Measurements from ENCODE around the gene RPS10.
A peak's percentile ranks its signal among the peaks of the same experiment; 100 is the strongest.

RPS10 gene

GRCh38 chr6:34425498-34426410 is at the start of gene RPS10:
TSS of gene RPS10 (minus strand) at chr6:34426069. CDS start at chr6:34425221, 848 bp downstream.
- peak within 1 kb of the TSS; percentile 83 for H3K4me3 ChIP-seq (ENCODE audit: severe bottlenecking)
- H3K27ac ChIP-seq (ENCODE audit: poor library complexity, severe bottlenecking): peak within 1 kb of the TSS; percentile 65
- no peak for TF ChIP-seq CTCF (IDR thresholded peaks at IDR 0.05; ENCODE audit: poor library complexity, severe bottlenecking)
- peaks cover 3% of the 10 kb centered on the region for H3K4me1 ChIP-seq (ENCODE audit: insufficient read depth, poor library complexity, severe bottlenecking)
- no peaks in the 10 kb centered on the region for H3K27me3 ChIP-seq (ENCODE audit: insufficient read depth, poor library complexity, severe bottlenecking)
- no peaks in the 10 kb centered on the region for H3K9me3 ChIP-seq (ENCODE audit: severe bottlenecking)
- DNase-seq (ENCODE audit: low spot score): peak; percentile 86
- ATAC-seq (ENCODE audit: low read depth): peak; percentile 95
- peaks cover 45% of the 10 kb centered on the region for H3K36me3 ChIP-seq (ENCODE audit: low read depth)

- H3K27ac ChIP-seq (ENCODE audit: poor library complexity, severe bottlenecking): no peak overlapping the region
- no peaks in the 10 kb centered on the region for H3K27me3 ChIP-seq (ENCODE audit: insufficient read depth, poor library complexity, severe bottlenecking)
- H3K9me3 ChIP-seq (ENCODE audit: severe bottlenecking): peaks cover 2% of the 10 kb centered on the region
- DNase-seq (ENCODE audit: low spot score) (no peak), ATAC-seq (ENCODE audit: low read depth) (no peak)
- no peaks in the 10 kb centered on the region for H3K36me3 ChIP-seq (ENCODE audit: low read depth)
- no peak for TF ChIP-seq CTCF (IDR thresholded peaks at IDR 0.05; ENCODE audit: poor library complexity, severe bottlenecking)
- H3K4me1 ChIP-seq (ENCODE audit: insufficient read depth, poor library complexity, severe bottlenecking): no peaks in the 10 kb centered on the region
- no peak overlapping the region for H3K4me3 ChIP-seq (ENCODE audit: severe bottlenecking)
Measured at GRCh38 chr6:34475238-34475682, 49.4 kb upstream of the RPS10 start.

DNA sequence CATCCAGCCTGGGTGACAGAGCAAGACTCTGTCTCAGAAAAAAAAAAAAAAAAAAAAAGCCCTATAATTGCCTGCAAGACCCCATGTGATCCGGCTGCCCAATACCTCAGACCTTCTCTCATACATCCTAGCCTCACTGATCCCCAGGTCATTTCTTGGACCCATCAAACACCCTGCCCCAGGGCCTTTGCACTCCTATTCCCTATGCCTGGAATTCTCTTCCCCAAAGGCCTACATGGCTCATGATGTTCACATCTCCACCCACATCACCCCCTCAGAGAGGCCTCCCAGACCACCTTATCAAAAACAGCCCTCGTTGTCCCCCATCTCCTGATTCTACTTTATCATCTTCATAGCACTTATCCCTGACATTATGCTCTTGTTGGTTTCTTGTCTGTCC is 48.9 kb upstream of the RPS10 start:
- no peak overlapping the region for H3K27ac ChIP-seq (ENCODE audit: poor library complexity, severe bottlenecking)

DNA sequence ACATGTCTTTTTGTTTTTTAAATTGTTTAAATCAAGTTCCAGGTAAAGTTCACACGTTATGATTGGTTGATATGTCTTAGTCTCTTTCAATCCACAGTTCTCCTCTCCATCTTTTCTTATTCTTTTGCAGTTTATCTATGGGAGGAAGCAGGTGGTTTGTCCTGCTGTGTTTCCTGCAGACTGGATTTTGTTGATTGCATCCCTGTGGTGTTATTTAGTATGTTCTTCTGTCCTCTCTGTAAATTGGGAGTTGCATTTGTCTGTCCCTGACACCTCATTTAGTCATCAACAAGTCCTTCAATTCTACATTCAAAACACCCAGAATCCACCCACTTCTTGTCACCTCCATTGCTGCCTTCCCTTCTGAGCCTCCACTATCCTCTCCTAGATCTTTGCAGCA is 48.1 kb upstream of the RPS10 start:
- Histone ChIP-seq H3K27ac (ENCODE audit: poor library complexity, severe bottlenecking) (no peak overlapping the region), H3K36me3 (ENCODE audit: low read depth) (no peaks in the 10 kb centered on the region), H3K27me3 (ENCODE audit: insufficient read depth, poor library complexity, severe bottlenecking) (no peaks in the 10 kb centered on the region), H3K4me1 (ENCODE audit: insufficient read depth, poor library complexity, severe bottlenecking) (no peaks in the 10 kb centered on the region), H3K9me3 (ENCODE audit: severe bottlenecking) (peaks cover 2% of the 10 kb centered on the region), H3K4me3 (ENCODE audit: severe bottlenecking) (no peak overlapping the region)
- DNase-seq (ENCODE audit: low spot score) (no peak), ATAC-seq (ENCODE audit: low read depth) (no peak)
- no peak for TF ChIP-seq CTCF (IDR thresholded peaks at IDR 0.05; ENCODE audit: poor library complexity, severe bottlenecking)

More for the DNA sequence above, 48.9 kb upstream of the RPS10 start:
- ATAC-seq (ENCODE audit: low read depth) (no peak), DNase-seq (ENCODE audit: low spot score) (no peak)
- no peaks in the 10 kb centered on the region for H3K4me1 ChIP-seq (ENCODE audit: insufficient read depth, poor library complexity, severe bottlenecking)
- no peaks in the 10 kb centered on the region for H3K36me3 ChIP-seq (ENCODE audit: low read depth)
- H3K27me3 ChIP-seq (ENCODE audit: insufficient read depth, poor library complexity, severe bottlenecking): no peaks in the 10 kb centered on the region
- H3K4me3 ChIP-seq (ENCODE audit: severe bottlenecking): no peak overlapping the region
- no peak for TF ChIP-seq CTCF (IDR thresholded peaks at IDR 0.05; ENCODE audit: poor library complexity, severe bottlenecking)
- H3K9me3 ChIP-seq (ENCODE audit: severe bottlenecking): peaks cover 2% of the 10 kb centered on the region

DNA sequence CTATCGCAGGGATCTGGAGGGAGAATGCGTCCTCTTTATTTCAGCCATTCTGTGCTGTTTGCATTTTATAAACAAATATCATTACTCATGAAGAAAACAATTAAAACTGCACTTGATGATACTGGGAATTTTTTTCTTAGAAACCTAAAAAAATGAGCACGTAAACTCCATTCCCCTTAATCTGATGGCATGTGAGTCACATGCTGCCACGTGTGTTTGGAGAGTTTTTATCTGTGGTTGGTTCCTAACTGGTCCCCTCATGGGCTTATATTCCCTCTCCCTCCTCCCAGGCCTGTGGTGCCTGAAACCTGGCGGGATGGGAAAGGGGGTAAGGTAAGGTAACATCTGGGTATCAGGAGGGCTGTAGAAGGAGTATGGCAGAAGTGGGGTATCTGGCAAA is 46.6 kb upstream of the RPS10 start:
- no peak for DNase-seq (ENCODE audit: low spot score)
- ATAC-seq (ENCODE audit: low read depth): no peak
- no peak overlapping the region for H3K27ac ChIP-seq (ENCODE audit: poor library complexity, severe bottlenecking)
- H3K4me1 ChIP-seq (ENCODE audit: insufficient read depth, poor library complexity, severe bottlenecking): no peaks in the 10 kb centered on the region
- no peak for TF ChIP-seq CTCF (IDR thresholded peaks at IDR 0.05; ENCODE audit: poor library complexity, severe bottlenecking)
- H3K36me3 ChIP-seq (ENCODE audit: low read depth): no peaks in the 10 kb centered on the region
- H3K4me3 ChIP-seq (ENCODE audit: severe bottlenecking): no peak overlapping the region
- H3K27me3 ChIP-seq (ENCODE audit: insufficient read depth, poor library complexity, severe bottlenecking): no peaks in the 10 kb centered on the region
- peaks cover 2% of the 10 kb centered on the region for H3K9me3 ChIP-seq (ENCODE audit: severe bottlenecking)
